Neural crest cell (in vitro differentiated cells): ENCODE results near the gene PLXNA3. TPM values are rescaled to one million over a fixed set of nuclear protein-coding genes. Genes with fewer than 3 reads are reported as not detected.

Source experiments
- DNase-seq: peaks from one replicate; pipeline ENCODE4 v3.0.0; 2021; ENCODE audit warnings: low read depth, mixed read lengths, low spot score
- H3K27ac Mint-ChIP-seq: one replicate; pipeline ENCODE4 v1.8.0; 2021; ENCODE audit warnings: mild to moderate bottlenecking, mixed read lengths; ENCODE audit not compliant: unreplicated experiment
- H3K27me3 Mint-ChIP-seq: 2 replicates; pipeline ENCODE4 v1.8.0; 2021; ENCODE audit warnings: low read depth, mild to moderate bottlenecking, mixed read lengths
- H3K36me3 Mint-ChIP-seq: 2 replicates; pipeline ENCODE4 v1.8.0; 2021; ENCODE audit warnings: low read depth, mild to moderate bottlenecking, mixed read lengths
- H3K4me1 Mint-ChIP-seq: 2 replicates; pipeline ENCODE4 v1.8.0; 2021; ENCODE audit warnings: mixed read lengths
- H3K4me3 Mint-ChIP-seq: one replicate; pipeline ENCODE4 v1.8.0; 2021; ENCODE audit warnings: mild to moderate bottlenecking, mixed read lengths
- H3K9me3 Mint-ChIP-seq: 2 replicates; pipeline ENCODE4 v1.8.0; 2021; ENCODE audit warnings: mixed read lengths
- total RNA-seq: library from RNA; stranded (reverse); gene quantifications from 2 replicates; pipeline ENCODE4 v1.2.1, GENCODE V29; 2021
- TF ChIP-seq, protein P1 (sequence below): fragments of 200-600 bp; sonication (generic); conservative IDR thresholded peaks from 2 replicates; pipeline ENCODE4 v1.5.0; 2021; ENCODE audit warnings: antibody characterized with exemption, mild to moderate bottlenecking

Gene PLXNA3
- total RNA-seq, 1 donor from 2014 or later, result 75.1 TPM

- Mint-ChIP-seq H3K4me1 (peaks cover 6% of the 10 kb centered on the region), H3K27ac (no peak overlapping the region), H3K4me3 (peak overlapping the region; percentile 65), H3K27me3 (no peaks in the 10 kb centered on the region), H3K36me3 (no peaks in the 10 kb centered on the region), H3K9me3 (no peaks in the 10 kb centered on the region)
- DNase-seq, result no peak
- TF ChIP-seq, protein P1, sequence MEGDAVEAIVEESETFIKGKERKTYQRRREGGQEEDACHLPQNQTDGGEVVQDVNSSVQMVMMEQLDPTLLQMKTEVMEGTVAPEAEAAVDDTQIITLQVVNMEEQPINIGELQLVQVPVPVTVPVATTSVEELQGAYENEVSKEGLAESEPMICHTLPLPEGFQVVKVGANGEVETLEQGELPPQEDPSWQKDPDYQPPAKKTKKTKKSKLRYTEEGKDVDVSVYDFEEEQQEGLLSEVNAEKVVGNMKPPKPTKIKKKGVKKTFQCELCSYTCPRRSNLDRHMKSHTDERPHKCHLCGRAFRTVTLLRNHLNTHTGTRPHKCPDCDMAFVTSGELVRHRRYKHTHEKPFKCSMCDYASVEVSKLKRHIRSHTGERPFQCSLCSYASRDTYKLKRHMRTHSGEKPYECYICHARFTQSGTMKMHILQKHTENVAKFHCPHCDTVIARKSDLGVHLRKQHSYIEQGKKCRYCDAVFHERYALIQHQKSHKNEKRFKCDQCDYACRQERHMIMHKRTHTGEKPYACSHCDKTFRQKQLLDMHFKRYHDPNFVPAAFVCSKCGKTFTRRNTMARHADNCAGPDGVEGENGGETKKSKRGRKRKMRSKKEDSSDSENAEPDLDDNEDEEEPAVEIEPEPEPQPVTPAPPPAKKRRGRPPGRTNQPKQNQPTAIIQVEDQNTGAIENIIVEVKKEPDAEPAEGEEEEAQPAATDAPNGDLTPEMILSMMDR, result no peak
Observed at GRCh38 chrX:154445776-154446175, 12.3 kb upstream of the PLXNA3 start.

GRCh38 chrX:154446430-154446829 is 11.7 kb upstream of the PLXNA3 start:
- H3K36me3 Mint-ChIP-seq, result no peaks in the 10 kb centered on the region
- peaks cover 6% of the 10 kb centered on the region for H3K4me1 Mint-ChIP-seq
- TF ChIP-seq, protein P1, result no peak
- no peak overlapping the region for H3K27ac Mint-ChIP-seq
- H3K27me3 Mint-ChIP-seq, result no peaks in the 10 kb centered on the region
- no peaks in the 10 kb centered on the region for H3K9me3 Mint-ChIP-seq
- peak overlapping the region; percentile 27 for H3K4me3 Mint-ChIP-seq
- no peak for DNase-seq

- no peaks in the 10 kb centered on the region for H3K36me3 Mint-ChIP-seq
- H3K4me3 Mint-ChIP-seq, result no peak overlapping the region
- TF ChIP-seq, protein P1, result no peak
- H3K9me3 Mint-ChIP-seq, result no peaks in the 10 kb centered on the region
- H3K27ac Mint-ChIP-seq, result no peak overlapping the region
- H3K27me3 Mint-ChIP-seq, result no peaks in the 10 kb centered on the region
- H3K4me1 Mint-ChIP-seq, result peaks cover 1% of the 10 kb centered on the region
- DNase-seq, result no peak
Observed at GRCh38 chrX:154448484-154448883, 9.6 kb upstream of the PLXNA3 start.

- TF ChIP-seq, protein P1, result no peak
- Mint-ChIP-seq H3K36me3 (peaks cover 4% of the 10 kb centered on the region), H3K4me1 (no peaks in the 10 kb centered on the region), H3K4me3 (no peak overlapping the region), H3K27ac (no peak overlapping the region), H3K27me3 (no peaks in the 10 kb centered on the region), H3K9me3 (no peaks in the 10 kb centered on the region)
- no peak for DNase-seq
Observed at GRCh38 chrX:154449618-154450017, 8.5 kb upstream of the PLXNA3 start.

GRCh38 chrX:154450312-154450711 is 7.8 kb upstream of the PLXNA3 start:
- Mint-ChIP-seq H3K4me3 (no peak overlapping the region), H3K9me3 (no peaks in the 10 kb centered on the region), H3K27ac (no peak overlapping the region), H3K27me3 (no peaks in the 10 kb centered on the region), H3K4me1 (no peaks in the 10 kb centered on the region), H3K36me3 (peaks cover 6% of the 10 kb centered on the region)
- no peak for DNase-seq
- TF ChIP-seq, protein P1, result no peak

DNA sequence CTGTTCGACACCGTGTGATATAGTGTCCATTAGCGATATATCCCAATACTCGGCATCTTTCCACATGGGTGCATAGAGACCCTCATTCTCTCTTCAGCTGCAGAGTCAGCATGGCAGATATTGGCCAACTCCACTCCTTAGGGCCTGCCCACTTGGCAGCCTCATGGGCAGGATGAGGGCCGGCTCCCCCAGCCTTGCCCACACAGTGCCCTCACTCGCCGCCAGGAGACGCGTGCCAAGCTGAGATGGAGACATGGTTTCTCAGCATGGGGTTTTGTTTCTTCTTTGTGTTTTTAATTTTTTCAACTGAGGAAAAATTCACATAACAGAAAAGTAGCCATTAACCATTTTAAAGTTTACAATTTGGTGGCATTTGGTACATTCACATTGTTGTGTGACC is 5.3 kb upstream of the PLXNA3 start:
- DNase-seq, result no peak
- TF ChIP-seq, protein P1, result no peak
- Mint-ChIP-seq H3K4me3 (peak overlapping the region; percentile 58), H3K27ac (no peak overlapping the region), H3K9me3 (no peaks in the 10 kb centered on the region), H3K27me3 (no peaks in the 10 kb centered on the region), H3K4me1 (peaks cover 5% of the 10 kb centered on the region), H3K36me3 (peaks cover 9% of the 10 kb centered on the region)
